ENCODE measurements around the gene LRRC30. TPM values are rescaled to one million over a fixed set of nuclear protein-coding genes. Genes with fewer than 3 reads are reported as not detected.

LRRC30 gene
- not detected in 2 replicates for total RNA-seq (2014; rRNA removed; shearing (Covaris generic))
- total RNA-seq (2022) = not detected in 2 replicates
- not detected for Bru-seq, nascent RNA
- BruChase-seq, experiment 1, labeled RNA remaining after a 6-hour chase = not detected
- not detected for BruChase-seq, experiment 2, labeled RNA remaining after a 2-hour chase
- long read RNA-seq = 0 reads

- Histone ChIP-seq H3K27ac (ENCODE audit: low read depth, low read length, poor library complexity, severe bottlenecking) (no peak within 1 kb of the TSS), H3K9me3 (ENCODE audit: low read length) (no peaks in the 10 kb centered on the region), H3K4me2 (ENCODE audit: low read length) (no peak within 1 kb of the TSS), H3K79me2 (ENCODE audit: insufficient read depth, low read depth, low read length) (no peaks in the 10 kb centered on the region), H3K9me2 (ENCODE audit: insufficient read depth, low read length) (no peaks in the 10 kb centered on the region), H3K36me3 (ENCODE audit: insufficient read depth, low read length) (no peaks in the 10 kb centered on the region), H3K4me1 (ENCODE audit: insufficient read depth, low read length, poor library complexity, severe bottlenecking) (no peaks in the 10 kb centered on the region), H4K20me1 (ENCODE audit: insufficient read depth, low read length) (no peaks in the 10 kb centered on the region), H3K4me3 (ENCODE audit: low read depth, low read length, poor library complexity, severe bottlenecking) (no peak within 1 kb of the TSS), H2AFZ (ENCODE audit: low read length) (no peak within 1 kb of the TSS)
- intact Hi-C loops (cut with micrococcal nuclease; ENCODE audit: unreplicated experiment) = no loop called here
- ChIA-PET CTCF (ENCODE audit: unreplicated experiment) (no interaction called here), POLR2A (no interaction called here)
- TF ChIP-seq EZH2phosphoT487 (IDR thresholded peaks at IDR 0.05; ENCODE audit: borderline replicate concordance, low read depth, low read length) = no peak
- no peak for TF ChIP-seq CTCF (conservative IDR thresholded peaks at IDR 0.05; ENCODE audit: low read length)
- DNase-seq (ENCODE audit: low spot score) = no peak
- BruUV-seq (replicated peaks) = no TSS peak
Measured at GRCh38 chr18:7230626-7231349, at the start of gene LRRC30. TSS of gene LRRC30 (plus strand) at chr18:7231089. CDS start at chr18:7231139, 50 bp downstream.

- no TSS peak for BruUV-seq (replicated peaks)
- Histone ChIP-seq H2AFZ (ENCODE audit: low read length) (no peak overlapping the region), H3K9me3 (ENCODE audit: low read length) (no peaks in the 10 kb centered on the region), H3K79me2 (ENCODE audit: insufficient read depth, low read depth, low read length) (no peaks in the 10 kb centered on the region), H3K4me2 (ENCODE audit: low read length) (no peak overlapping the region), H3K9me2 (ENCODE audit: insufficient read depth, low read length) (no peaks in the 10 kb centered on the region), H3K4me3 (ENCODE audit: low read depth, low read length, poor library complexity, severe bottlenecking) (no peak overlapping the region), H3K4me1 (ENCODE audit: insufficient read depth, low read length, poor library complexity, severe bottlenecking) (no peaks in the 10 kb centered on the region), H3K27ac (ENCODE audit: low read depth, low read length, poor library complexity, severe bottlenecking) (no peak overlapping the region), H3K36me3 (ENCODE audit: insufficient read depth, low read length) (no peaks in the 10 kb centered on the region), H4K20me1 (ENCODE audit: insufficient read depth, low read length) (no peaks in the 10 kb centered on the region)
- ChIA-PET POLR2A (no interaction called here), CTCF (ENCODE audit: unreplicated experiment) (no interaction called here)
- TF ChIP-seq EZH2phosphoT487 (IDR thresholded peaks at IDR 0.05; ENCODE audit: borderline replicate concordance, low read depth, low read length) (no peak), CTCF (conservative IDR thresholded peaks at IDR 0.05; ENCODE audit: low read length) (no peak)
- no peak for DNase-seq (ENCODE audit: low spot score)
- intact Hi-C loops (cut with micrococcal nuclease; ENCODE audit: unreplicated experiment) = no loop called here
Measured at GRCh38 chr18:7185701-7186100, 45.2 kb upstream of the LRRC30 start.

- intact Hi-C loops (cut with micrococcal nuclease; ENCODE audit: unreplicated experiment) = no loop called here
- ChIA-PET POLR2A (interaction anchor here (0.7 kb wide), 1 partner anchor 18 kb away, joined by 3 read pairs; no protein-coding TSS in a partner anchor), CTCF (ENCODE audit: unreplicated experiment) (no interaction called here)
- Histone ChIP-seq H3K27ac (ENCODE audit: low read depth, low read length, poor library complexity, severe bottlenecking) (no peak overlapping the region), H2AFZ (ENCODE audit: low read length) (no peak overlapping the region), H3K4me3 (ENCODE audit: low read depth, low read length, poor library complexity, severe bottlenecking) (no peak overlapping the region), H3K9me2 (ENCODE audit: insufficient read depth, low read length) (no peaks in the 10 kb centered on the region), H4K20me1 (ENCODE audit: insufficient read depth, low read length) (no peaks in the 10 kb centered on the region), H3K9me3 (ENCODE audit: low read length) (no peaks in the 10 kb centered on the region), H3K36me3 (ENCODE audit: insufficient read depth, low read length) (no peaks in the 10 kb centered on the region), H3K79me2 (ENCODE audit: insufficient read depth, low read depth, low read length) (no peaks in the 10 kb centered on the region), H3K4me2 (ENCODE audit: low read length) (no peak overlapping the region), H3K4me1 (ENCODE audit: insufficient read depth, low read length, poor library complexity, severe bottlenecking) (no peaks in the 10 kb centered on the region)
- DNase-seq (ENCODE audit: low spot score) = no peak
- BruUV-seq (replicated peaks) = no TSS peak
- no peak for TF ChIP-seq CTCF (conservative IDR thresholded peaks at IDR 0.05; ENCODE audit: low read length)
Measured at GRCh38 chr18:7190547-7191156, 40.2 kb upstream of the LRRC30 start.

All from OCI-LY7 (cell line).